ENCODE measurements around the gene TIMM21. TPM values are rescaled to one million over a fixed set of nuclear protein-coding genes. Genes with fewer than 3 reads are reported as not detected.

The TIMM21 gene
- total and polyA plus RNA-seq, 9 of the 15 experiments (the other 6 are each of a cell fraction or from before 2014, with no cell fraction given): 54.7 to 229 (median 83.3) TPM

GRCh38 chr18:74179623-74180199 lies 31.4 kb downstream of the TIMM21 start:
- BruUV-seq (replicated peaks): no TSS peak
- H4K20me1 ChIP-seq (replicated peaks; ENCODE audit: control insufficient read depth, insufficient read depth, low read length): no peaks in the 10 kb centered on the region
- H3K9me1 ChIP-seq (ENCODE audit: control insufficient read depth, insufficient read depth, low read length): no peaks in the 10 kb centered on the region
- DNase-seq (ENCODE audit: extremely low read depth in 1 of 4, low spot score in 3 of 4) (no peak), FAIRE-seq (no peak), ATAC-seq (no peak)
- intact Hi-C loops (cut with micrococcal nuclease): no loop called here
- H3K36me3 ChIP-seq (ENCODE audit: control insufficient read depth, insufficient read depth, low read length): no peaks in the 10 kb centered on the region
- no peak overlapping the region for H2AFZ ChIP-seq (ENCODE audit: low read depth, low read length)
- no peaks in the 10 kb centered on the region; a peak in 1 of 5 replicates for H3K4me1 ChIP-seq (replicated peaks in 1 of 2; ENCODE audit: control insufficient read depth in 2 of 2, insufficient read depth in 2 of 2, low read length in 2 of 2)
- POLR2A ChIA-PET: no interaction called here
- in situ Hi-C loops (cut with MboI): loop anchor here (10.0 kb wide), 1 partner anchor 375 kb away; no protein-coding TSS in a partner anchor
- H3K4me3 ChIP-seq: no peak overlapping the region
- no peak overlapping the region for H3K9ac ChIP-seq (ENCODE audit: insufficient read depth in 1 of 2, low read depth in 2 of 2, low read length in 2 of 2)
- H3K4me2 ChIP-seq (ENCODE audit: insufficient read depth, low read length): no peak overlapping the region
- no peak overlapping the region for H3K27ac ChIP-seq (ENCODE audit: extremely low read depth, low read depth, low read length)
- H3K79me2 ChIP-seq (ENCODE audit: control insufficient read depth, insufficient read depth, low read length): no peaks in the 10 kb centered on the region
- 4% methylated on average over 10 of the region's 10 CpGs for WGBS (ENCODE audit: insufficient coverage, low coverage, missing lambda C conversion rate)
- H3K27me3 ChIP-seq (ENCODE audit: control insufficient read depth in 2 of 2, insufficient read depth in 2 of 2, low read length in 2 of 2): peaks cover 18 to 46% of the 10 kb centered on the region in 2 experiments; a peak in 4 of 5 replicates
- no peak for TF ChIP-seq ATF1 (CRISPR knock-in tag; IDR thresholded peaks at IDR 0.05)
- TF ChIP-seq ATF1 (tag; IDR thresholded peaks at IDR 0.05): no peak
- H3K9me3 ChIP-seq (replicated peaks; ENCODE audit: control insufficient read depth, insufficient read depth, low read depth, low read length): no peaks in the 10 kb centered on the region
- CTCF ChIA-PET (ENCODE audit: low intra/inter-chr PET ratio): no interaction called here

- in situ Hi-C loops (cut with MboI): loop anchor here (10.0 kb wide), 1 partner anchor 372 kb away; no protein-coding TSS in a partner anchor
- no TSS peak for BruUV-seq (replicated peaks)
- Histone ChIP-seq H3K36me3 (ENCODE audit: control insufficient read depth, insufficient read depth, low read length) (no peaks in the 10 kb centered on the region), H3K9ac (ENCODE audit: insufficient read depth in 1 of 2, low read depth in 2 of 2, low read length in 2 of 2) (no peak overlapping the region), H4K20me1 (replicated peaks; ENCODE audit: control insufficient read depth, insufficient read depth, low read length) (no peaks in the 10 kb centered on the region), H3K27me3 (ENCODE audit: control insufficient read depth in 2 of 2, insufficient read depth in 2 of 2, low read length in 2 of 2) (peaks cover 10 to 30% of the 10 kb centered on the region in 2 experiments; a peak in 3 of 5 replicates), H2AFZ (ENCODE audit: low read depth, low read length) (no peak overlapping the region), H3K9me1 (ENCODE audit: control insufficient read depth, insufficient read depth, low read length) (no peaks in the 10 kb centered on the region), H3K4me1 (replicated peaks in 1 of 2; ENCODE audit: control insufficient read depth in 2 of 2, insufficient read depth in 2 of 2, low read length in 2 of 2) (no peaks in the 10 kb centered on the region; a peak in 1 of 5 replicates), H3K27ac (ENCODE audit: extremely low read depth, low read depth, low read length) (no peak overlapping the region), H3K4me3 (no peak overlapping the region), H3K79me2 (ENCODE audit: control insufficient read depth, insufficient read depth, low read length) (no peaks in the 10 kb centered on the region), H3K4me2 (ENCODE audit: insufficient read depth, low read length) (no peak overlapping the region), H3K9me3 (replicated peaks; ENCODE audit: control insufficient read depth, insufficient read depth, low read depth, low read length) (no peaks in the 10 kb centered on the region)
- ATAC-seq (no peak), DNase-seq (ENCODE audit: extremely low read depth in 1 of 4, low spot score in 3 of 4) (no peak), FAIRE-seq (no peak)
- WGBS (ENCODE audit: insufficient coverage, low coverage, missing lambda C conversion rate): 12% methylated on average over 6 of the region's 19 CpGs
- ChIA-PET CTCF (ENCODE audit: low intra/inter-chr PET ratio) (no interaction called here), POLR2A (interaction anchor here (0.6 kb wide), 1 partner anchor 196 kb away, joined by 4 read pairs; no protein-coding TSS in a partner anchor)
- no peak for TF ChIP-seq ZNF311 (CRISPR knock-in tag; IDR thresholded peaks at IDR 0.05)
- no peak for TF ChIP-seq TRIM24 (IDR thresholded peaks at IDR 0.05)
- TF ChIP-seq BMI1 (IDR thresholded peaks at IDR 0.05; ENCODE audit: low read length): no peak
- TF ChIP-seq EZH2 (IDR thresholded peaks at IDR 0.05; ENCODE audit: borderline replicate concordance, low read depth, low read length): no peak
- no peak for TF ChIP-seq CBFB (CRISPR knock-in tag; IDR thresholded peaks at IDR 0.05)
- no peak for TF ChIP-seq NR3C1 (CRISPR knock-in tag; IDR thresholded peaks at IDR 0.05)
- no peak for TF ChIP-seq ZBTB49 (CRISPR knock-in tag; IDR thresholded peaks at IDR 0.05; ENCODE audit: borderline replicate concordance)
- TF ChIP-seq BRF2 (IDR thresholded peaks at IDR 0.05; ENCODE audit: borderline replicate concordance, insufficient read depth, insufficient read length): no peak
- no peak for TF ChIP-seq TAF7 (tag; IDR thresholded peaks at IDR 0.05)
- intact Hi-C loops (cut with micrococcal nuclease): no loop called here
Observed at GRCh38 chr18:74182335-74182734, 34.0 kb downstream of the TIMM21 start.

Data from K562 (cell line).